Hippocampal formation (tissue), 2 donors: ENCODE results near the gene OR2AT4.
"Not testable (repeated sequence)": the region's sequence is repeated elsewhere in the genome, so short reads cannot be mapped to it uniquely, and the experiment has no call there.

Source experiments
- DNase-seq, 2 donors: peaks; one replicate each; lab custom pipeline; 2025; lab: John Stamatoyannopoulos, UW

OR2AT4 gene

GRCh38 chr11:75096456-75097172, at the start of gene OR2AT4:
Gene OR2AT4, minus strand, starts transcription at chr11:75096876.
- DNase-seq, result no peak

GRCh38 chr11:75145972-75146519, 49.4 kb upstream of the OR2AT4 start:
- DNase-seq, result no peak

GRCh38 chr11:75145196-75145971, 48.7 kb upstream of the OR2AT4 start:
- no peak for DNase-seq

- DNase-seq, result no peak
These were observed 48.0 kb upstream of the OR2AT4 start for GRCh38 chr11:75144716-75145014.

GRCh38 chr11:75143420-75143731, 46.7 kb upstream of the OR2AT4 start:
- DNase-seq, result no peak

- peak; percentile 42 to 74 for DNase-seq
These were observed 46.2 kb upstream of the OR2AT4 start for GRCh38 chr11:75142714-75143419.

- no peak for DNase-seq
These were observed 44.5 kb upstream of the OR2AT4 start for GRCh38 chr11:75141166-75141565.

- peak in 1 of 2 donors; percentile 48 for DNase-seq
These were observed 43.8 kb upstream of the OR2AT4 start for GRCh38 chr11:75140269-75141138.

GRCh38 chr11:75135651-75136050, 39.0 kb upstream of the OR2AT4 start:
- no peak for DNase-seq

- no peak for DNase-seq
These were observed 38.5 kb upstream of the OR2AT4 start for GRCh38 chr11:75135021-75135650.

GRCh38 chr11:75133976-75134375, 37.3 kb upstream of the OR2AT4 start:
- no peak for DNase-seq

GRCh38 chr11:75132080-75132479, 35.4 kb upstream of the OR2AT4 start:
- no peak for DNase-seq

- no peak for DNase-seq
These were observed 29.9 kb upstream of the OR2AT4 start for GRCh38 chr11:75126564-75126963.

GRCh38 chr11:75118577-75118976, 21.9 kb upstream of the OR2AT4 start:
- no peak for DNase-seq

- no peak for DNase-seq
These were observed 17.8 kb upstream of the OR2AT4 start for GRCh38 chr11:75114465-75114864.

GRCh38 chr11:75113030-75113429, 16.4 kb upstream of the OR2AT4 start:
- no peak for DNase-seq

GRCh38 chr11:75112200-75112599, 15.5 kb upstream of the OR2AT4 start:
- DNase-seq, result no peak

GRCh38 chr11:75107187-75107586, 10.5 kb upstream of the OR2AT4 start:
- no peak for DNase-seq

GRCh38 chr11:75105967-75106681, 9.4 kb upstream of the OR2AT4 start:
- DNase-seq, result not testable (repeated sequence)

- DNase-seq, result no peak
These were observed 8.8 kb upstream of the OR2AT4 start for GRCh38 chr11:75105462-75105925.
